ENCODE data around the gene SORCS2.

- TF ChIP-seq CTCF (IDR thresholded peaks at IDR 0.05) (no peak), POLR2A (IDR thresholded peaks at IDR 0.05) (no peak)
Measured at GRCh38 chr4:7183161-7183560, 9.2 kb upstream of the SORCS2 start.

Data from uterus (tissue), 2 donors.